HFFc6 (cell line): ENCODE results near the gene MOB3C. TPM values are rescaled to one million over a fixed set of nuclear protein-coding genes. Genes with fewer than 3 reads are reported as not detected.

Experiments
- DNase-seq: peaks from one replicate; pipeline ENCODE4 v3.0.0-alpha.2; 2018
- H3K27ac Mint-ChIP-seq: 2 replicates; pipeline ENCODE4 v1.8.0; 2020; ENCODE audit warnings: mild to moderate bottlenecking, mixed read lengths
- H3K27me3 Mint-ChIP-seq: 2 replicates; pipeline ENCODE4 v1.8.0; 2021; ENCODE audit warnings: mild to moderate bottlenecking, moderate library complexity, mixed read lengths; ENCODE audit not compliant: insufficient read depth
- H3K36me3 Mint-ChIP-seq: 2 replicates; pipeline ENCODE4 v1.8.0; 2021; ENCODE audit warnings: low read depth, mixed read lengths
- H3K4me1 Mint-ChIP-seq: 2 replicates; pipeline ENCODE4 v1.8.0; 2020; ENCODE audit warnings: low read depth, mixed read lengths
- H3K4me3 Mint-ChIP-seq: 2 replicates; pipeline ENCODE4 v1.8.0; 2020; ENCODE audit warnings: mild to moderate bottlenecking, moderate library complexity, mixed read lengths
- H3K9me3 Mint-ChIP-seq: 2 replicates; pipeline ENCODE4 v1.8.0; 2020; ENCODE audit warnings: mild to moderate bottlenecking, mixed read lengths
- CTCF ChIP-seq: fragments of 200-600 bp; sonication (generic); IDR thresholded peaks from 2 replicates; pipeline ENCODE4 v1.5.0; 2021; ENCODE audit warnings: antibody characterized with exemption, mild to moderate bottlenecking
- total RNA-seq, 6 experiments: library from RNA; stranded (reverse); fragmentation: NEBNext Ultra II Directional; extraction: Animal tissue kit (Norgen Biotek cat#: 25700); gene quantifications; 2 replicates in 1 of 6; 3 replicates in 5 of 6; pipeline ENCODE4 v1.2.3, GENCODE V29; 2021

MOB3C gene
- total RNA-seq, 6 experiments from 2014 or later: 6.3 to 8.5 (median 7.2) TPM

- Mint-ChIP-seq H3K27ac (no peak overlapping the region), H3K36me3 (peaks cover 14% of the 10 kb centered on the region), H3K4me1 (peaks cover 9% of the 10 kb centered on the region), H3K27me3 (no peaks in the 10 kb centered on the region; the same call in 1 of the 2 replicates), H3K9me3 (no peaks in the 10 kb centered on the region), H3K4me3 (no peak overlapping the region)
- no peak for DNase-seq
- TF ChIP-seq CTCF: no peak
Measured at GRCh38 chr1:46576596-46576995, 40.0 kb downstream of the MOB3C start.

GRCh38 chr1:46575778-46576177 is 40.8 kb downstream of the MOB3C start:
- no peaks in the 10 kb centered on the region; the same call in 1 of the 2 replicates for H3K27me3 Mint-ChIP-seq
- H3K9me3 Mint-ChIP-seq: no peaks in the 10 kb centered on the region
- H3K36me3 Mint-ChIP-seq: peaks cover 11% of the 10 kb centered on the region
- no peak for DNase-seq
- H3K4me1 Mint-ChIP-seq: peaks cover 5% of the 10 kb centered on the region
- H3K4me3 Mint-ChIP-seq: no peak overlapping the region
- H3K27ac Mint-ChIP-seq: no peak overlapping the region
- no peak for TF ChIP-seq CTCF

- no peaks in the 10 kb centered on the region for H3K9me3 Mint-ChIP-seq
- no peak overlapping the region for H3K27ac Mint-ChIP-seq
- TF ChIP-seq CTCF: no peak
- no peaks in the 10 kb centered on the region; the same call in 1 of the 2 replicates for H3K27me3 Mint-ChIP-seq
- peaks cover under 1% of the 10 kb centered on the region; the same call in 1 of the 2 replicates for H3K4me1 Mint-ChIP-seq
- H3K4me3 Mint-ChIP-seq: no peak overlapping the region
- H3K36me3 Mint-ChIP-seq: peaks cover 6% of the 10 kb centered on the region
- DNase-seq: no peak
Measured at GRCh38 chr1:46575300-46575699, 41.3 kb downstream of the MOB3C start.

GRCh38 chr1:46571691-46572225 is 44.9 kb downstream of the MOB3C start:
- Mint-ChIP-seq H3K4me1 (peaks cover 14% of the 10 kb centered on the region), H3K4me3 (no peak overlapping the region)

GRCh38 chr1:46569884-46570725 is 46.5 kb downstream of the MOB3C start:
- H3K27me3 Mint-ChIP-seq: no peaks in the 10 kb centered on the region
- no peak for DNase-seq
- peaks cover 14% of the 10 kb centered on the region for H3K4me1 Mint-ChIP-seq
- H3K4me3 Mint-ChIP-seq: no peak overlapping the region
- no peaks in the 10 kb centered on the region for H3K9me3 Mint-ChIP-seq
- no peak for TF ChIP-seq CTCF
- no peak overlapping the region for H3K27ac Mint-ChIP-seq
- peaks cover 22% of the 10 kb centered on the region for H3K36me3 Mint-ChIP-seq

More at GRCh38 chr1:46571691-46572225, 44.9 kb downstream of the MOB3C start:
- H3K9me3 Mint-ChIP-seq: no peaks in the 10 kb centered on the region
- H3K36me3 Mint-ChIP-seq: peaks cover 11% of the 10 kb centered on the region
- DNase-seq: no peak
- TF ChIP-seq CTCF: no peak
- H3K27ac Mint-ChIP-seq: no peak overlapping the region
- no peaks in the 10 kb centered on the region; the same call in 1 of the 2 replicates for H3K27me3 Mint-ChIP-seq
